Mesenchymal stem cell (in vitro differentiated cells and primary cell): ENCODE results near the gene ZBTB11.
A peak's percentile ranks its signal among the peaks of the same experiment; 100 is the strongest.

Source experiments
- DNase-seq: peaks from one replicate; pipeline ENCODE4 v3.0.0-alpha.2; 2013
- H2AFZ ChIP-seq: one replicate; pipeline ENCODE4 v1.6.1; 2013; ENCODE audit warnings: low read depth, mild to moderate bottlenecking, control low read depth, inconsistent platforms, low read length, moderate library complexity
- H2AK5ac ChIP-seq: 2 replicates; pipeline ENCODE4 v1.6.1; 2013; ENCODE audit warnings: low read length, moderate library complexity, mild to moderate bottlenecking, inconsistent platforms; ENCODE audit not compliant: severe bottlenecking
- H2BK120ac ChIP-seq: one replicate; pipeline ENCODE4 v1.6.1; 2013; ENCODE audit warnings: low read depth, mild to moderate bottlenecking, inconsistent platforms, low read length, moderate library complexity
- H2BK12ac ChIP-seq, 2 experiments: one replicate each; pipeline ENCODE4 v1.6.1; 2013; ENCODE audit warnings: inconsistent platforms in 2 of 2, low read length in 2 of 2, mild to moderate bottlenecking in 2 of 2, moderate library complexity in 2 of 2, control low read depth in 1 of 2
- H2BK15ac ChIP-seq: one replicate; pipeline ENCODE4 v1.6.1; 2013; ENCODE audit warnings: mild to moderate bottlenecking, low read depth, inconsistent platforms; ENCODE audit not compliant: poor library complexity, severe bottlenecking
- H2BK5ac ChIP-seq: 2 replicates; pipeline ENCODE4 v1.6.1; 2013; ENCODE audit warnings: low read depth, mild to moderate bottlenecking, low read length, control low read depth, inconsistent platforms; ENCODE audit not compliant: poor library complexity, severe bottlenecking
- H3K14ac ChIP-seq, 2 experiments: one replicate each; pipeline ENCODE4 v1.6.1; 2013; ENCODE audit warnings: inconsistent platforms in 2 of 2, low read length in 2 of 2, control low read depth in 1 of 2, mild to moderate bottlenecking in 1 of 2, moderate library complexity in 1 of 2
- H3K18ac ChIP-seq, 2 experiments: one replicate each; pipeline ENCODE4 v1.6.1; 2013; ENCODE audit warnings: inconsistent platforms in 2 of 2, low read length in 2 of 2, control low read depth in 1 of 2, low read depth in 1 of 2, mild to moderate bottlenecking in 1 of 2
- H3K23ac ChIP-seq, 2 experiments: one replicate each; pipeline ENCODE4 v1.6.1; 2013; ENCODE audit warnings: inconsistent platforms in 2 of 2, low read length in 2 of 2, mild to moderate bottlenecking in 2 of 2, moderate library complexity in 2 of 2, control low read depth in 1 of 2
- H3K27ac ChIP-seq: 2 replicates; pipeline ENCODE4 v1.5.1; 2013; ENCODE audit warnings: mild to moderate bottlenecking, moderate library complexity, low read length, control low read depth, inconsistent platforms; ENCODE audit not compliant: poor library complexity, severe bottlenecking
- H3K27me3 ChIP-seq, 2 experiments: 2 replicates each; pipeline versions ENCODE4 v1.6.1 to v1.7.0; 2013; ENCODE audit warnings: low read length in 2 of 2, mild to moderate bottlenecking in 2 of 2, moderate library complexity in 2 of 2, control low read depth in 1 of 2, inconsistent platforms in 1 of 2; ENCODE audit not compliant: control insufficient read depth in 1 of 2, insufficient read depth in 1 of 2
- H3K36me3 ChIP-seq, 2 experiments: 2 replicates each; pipeline versions ENCODE4 v1.6.1 to v1.7.0; 2013; ENCODE audit warnings: low read length in 2 of 2, control low read depth in 1 of 2, inconsistent platforms in 1 of 2, low read depth in 1 of 2, mild to moderate bottlenecking in 1 of 2; ENCODE audit not compliant: insufficient read depth in 2 of 2, control insufficient read depth in 1 of 2
- H3K4ac ChIP-seq, 2 experiments: one replicate each; pipeline ENCODE4 v1.6.1; 2013; ENCODE audit warnings: inconsistent platforms in 2 of 2, low read length in 2 of 2, mild to moderate bottlenecking in 2 of 2, moderate library complexity in 2 of 2, control low read depth in 1 of 2, low read depth in 1 of 2
- H3K4me1 ChIP-seq: 2 replicates; pipeline ENCODE4 v1.6.1; 2013; ENCODE audit warnings: low read depth, low read length, control low read depth; ENCODE audit not compliant: control insufficient read depth, insufficient read depth
- H3K4me2 ChIP-seq: 2 replicates; pipeline ENCODE4 v1.6.1; 2013; ENCODE audit warnings: low read length, mild to moderate bottlenecking, inconsistent platforms; ENCODE audit not compliant: poor library complexity, severe bottlenecking
- H3K4me3 ChIP-seq, 2 experiments: 2 replicates each; pipeline versions ENCODE4 v1.5.1 to v1.7.0; 2013; ENCODE audit warnings: low read length in 2 of 2, mild to moderate bottlenecking in 2 of 2, control low read depth in 1 of 2, low read depth in 1 of 2; ENCODE audit not compliant: insufficient read depth in 1 of 2
- H3K79me1 ChIP-seq: replicated peaks from 2 replicates; pipeline ENCODE4 v1.6.1; 2013; ENCODE audit warnings: mild to moderate bottlenecking, control low read depth, low read length, inconsistent platforms; ENCODE audit not compliant: poor library complexity, severe bottlenecking
- H3K9ac ChIP-seq: 2 replicates; pipeline ENCODE4 v1.7.0; 2013; ENCODE audit warnings: mild to moderate bottlenecking, low read length, moderate library complexity
- H3K9me3 ChIP-seq: 2 replicates; pipeline ENCODE4 v1.7.0; 2013; ENCODE audit warnings: mild to moderate bottlenecking, low read length; ENCODE audit not compliant: control insufficient read depth
- H4K8ac ChIP-seq: one replicate; pipeline ENCODE4 v1.6.1; 2013; ENCODE audit warnings: inconsistent platforms, mild to moderate bottlenecking, low read length, moderate library complexity
- H4K91ac ChIP-seq: one replicate; pipeline ENCODE4 v1.6.1; 2013; ENCODE audit warnings: mild to moderate bottlenecking, low read length, inconsistent platforms
- WGBS: methylation state at CpG from one replicate; pipeline ENCODE4 v1.1.7; 2013; ENCODE audit warnings: mixed read lengths; 5-methylcytosine and 5-hydroxymethylcytosine counted together

Gene ZBTB11

DNA sequence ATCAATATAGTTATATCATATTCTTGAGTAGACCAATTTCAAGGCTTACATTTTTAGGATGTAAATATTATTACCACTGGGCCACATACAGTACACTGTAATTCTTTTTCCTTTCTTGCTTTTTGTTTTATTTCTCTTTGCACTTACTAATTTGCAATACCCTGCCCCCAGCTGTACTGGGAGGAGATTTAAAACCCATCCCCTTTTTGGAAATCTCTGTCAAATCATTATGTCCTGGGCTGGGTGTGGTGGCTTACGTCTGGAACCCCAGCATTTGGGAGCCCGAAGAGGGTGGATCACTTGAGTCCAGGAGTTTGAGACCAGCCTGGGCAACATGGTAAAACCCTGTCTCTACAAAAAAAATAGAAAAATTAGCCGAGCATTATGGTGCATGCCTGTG, 16.2 kb downstream of the ZBTB11 start:
- H2BK120ac ChIP-seq: no peak overlapping the region
- H3K14ac ChIP-seq: no peak overlapping the region
- no peak overlapping the region for H2BK12ac ChIP-seq
- H4K91ac ChIP-seq: no peak overlapping the region
- H3K4me3 ChIP-seq: no peak overlapping the region
- H2BK5ac ChIP-seq: no peak overlapping the region
- WGBS: 96% methylated on average over 3 of the region's 3 CpGs
- peaks cover 8% of the 10 kb centered on the region for H3K79me1 ChIP-seq
- no peak overlapping the region for H2AFZ ChIP-seq
- H3K9me3 ChIP-seq: no peaks in the 10 kb centered on the region
- no peaks in the 10 kb centered on the region for H3K27me3 ChIP-seq
- no peak overlapping the region for H3K4ac ChIP-seq
- H3K36me3 ChIP-seq: peaks cover 22 to 91% of the 10 kb centered on the region in 2 experiments
- H2BK15ac ChIP-seq: no peak overlapping the region
- H3K23ac ChIP-seq: no peak overlapping the region
- H3K4me2 ChIP-seq: no peak overlapping the region
- no peak overlapping the region for H3K9ac ChIP-seq
- no peak overlapping the region for H3K18ac ChIP-seq
- H3K27ac ChIP-seq: no peak overlapping the region
- H2AK5ac ChIP-seq: no peak overlapping the region
- no peaks in the 10 kb centered on the region for H3K4me1 ChIP-seq
- no peak overlapping the region for H4K8ac ChIP-seq
- no peak for DNase-seq

DNA sequence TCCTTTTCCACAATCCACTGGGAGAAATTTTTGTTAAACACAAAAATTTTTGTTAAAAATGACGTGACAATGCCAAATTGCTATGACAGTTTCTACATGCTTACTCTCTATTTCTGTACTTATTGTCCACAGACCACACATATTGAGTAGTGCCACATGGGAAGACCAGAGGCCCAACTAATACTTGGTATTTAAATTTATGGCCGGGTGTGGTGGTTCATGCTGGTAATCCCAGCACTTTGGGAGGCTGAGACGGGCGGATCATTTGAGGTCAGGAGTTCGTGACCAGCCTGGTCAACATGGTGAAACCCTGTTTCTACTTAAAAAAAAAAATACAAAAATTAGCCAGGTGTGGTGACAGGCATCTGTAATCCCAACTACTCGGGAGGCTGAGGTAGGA, 20.3 kb downstream of the ZBTB11 start:
- Histone ChIP-seq H2AK5ac (no peak overlapping the region), H2BK15ac (no peak overlapping the region), H3K4me1 (no peaks in the 10 kb centered on the region), H3K4ac (no peak overlapping the region), H2AFZ (no peak overlapping the region), H3K9me3 (no peaks in the 10 kb centered on the region), H3K9ac (no peak overlapping the region), H3K18ac (no peak overlapping the region), H3K14ac (no peak overlapping the region), H3K79me1 (peaks cover 2% of the 10 kb centered on the region), H2BK120ac (no peak overlapping the region), H4K91ac (no peak overlapping the region), H3K36me3 (peaks cover 15 to 90% of the 10 kb centered on the region in 2 experiments), H3K27ac (no peak overlapping the region), H2BK5ac (no peak overlapping the region), H4K8ac (no peak overlapping the region), H3K27me3 (no peaks in the 10 kb centered on the region), H3K23ac (no peak overlapping the region), H3K4me2 (no peak overlapping the region), H2BK12ac (no peak overlapping the region), H3K4me3 (no peak overlapping the region)
- WGBS: 100% methylated on average over 5 of the region's 6 CpGs
- DNase-seq: no peak

DNA sequence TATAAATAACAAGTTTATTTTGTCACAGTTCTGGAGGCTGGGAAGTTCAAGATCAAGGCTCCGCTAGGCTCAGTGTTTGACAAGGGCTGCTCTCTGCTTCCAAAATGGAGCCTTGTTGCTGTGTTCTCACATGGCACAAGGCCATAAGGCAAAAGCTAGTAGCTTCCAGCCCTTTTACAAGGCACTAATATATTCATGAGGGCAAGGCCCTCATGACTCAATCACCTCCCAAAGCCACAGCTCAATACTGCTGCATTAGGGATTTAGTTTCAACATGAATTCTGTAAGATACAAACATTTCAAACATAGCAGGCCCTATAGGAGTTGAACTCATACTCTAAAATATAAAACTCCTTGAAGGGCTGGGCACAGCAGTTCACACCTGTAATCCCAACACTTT, 30.2 kb downstream of the ZBTB11 start:
- Histone ChIP-seq H4K8ac (no peak overlapping the region), H2AFZ (no peak overlapping the region), H4K91ac (no peak overlapping the region), H2AK5ac (no peak overlapping the region), H3K79me1 (no peaks in the 10 kb centered on the region), H2BK5ac (no peak overlapping the region), H2BK12ac (no peak overlapping the region), H3K4ac (no peak overlapping the region), H3K4me1 (no peaks in the 10 kb centered on the region), H3K23ac (no peak overlapping the region), H3K9me3 (no peaks in the 10 kb centered on the region), H3K27me3 (no peaks in the 10 kb centered on the region), H3K14ac (no peak overlapping the region), H3K9ac (no peak overlapping the region), H3K4me3 (no peak overlapping the region), H2BK15ac (no peak overlapping the region), H3K18ac (no peak overlapping the region), H3K27ac (no peak overlapping the region), H2BK120ac (no peak overlapping the region), H3K36me3 (peaks cover 10 to 37% of the 10 kb centered on the region in 2 experiments), H3K4me2 (no peak overlapping the region)
- 97% methylated on average over 1 of the region's 1 CpG for WGBS
- no peak for DNase-seq

DNA sequence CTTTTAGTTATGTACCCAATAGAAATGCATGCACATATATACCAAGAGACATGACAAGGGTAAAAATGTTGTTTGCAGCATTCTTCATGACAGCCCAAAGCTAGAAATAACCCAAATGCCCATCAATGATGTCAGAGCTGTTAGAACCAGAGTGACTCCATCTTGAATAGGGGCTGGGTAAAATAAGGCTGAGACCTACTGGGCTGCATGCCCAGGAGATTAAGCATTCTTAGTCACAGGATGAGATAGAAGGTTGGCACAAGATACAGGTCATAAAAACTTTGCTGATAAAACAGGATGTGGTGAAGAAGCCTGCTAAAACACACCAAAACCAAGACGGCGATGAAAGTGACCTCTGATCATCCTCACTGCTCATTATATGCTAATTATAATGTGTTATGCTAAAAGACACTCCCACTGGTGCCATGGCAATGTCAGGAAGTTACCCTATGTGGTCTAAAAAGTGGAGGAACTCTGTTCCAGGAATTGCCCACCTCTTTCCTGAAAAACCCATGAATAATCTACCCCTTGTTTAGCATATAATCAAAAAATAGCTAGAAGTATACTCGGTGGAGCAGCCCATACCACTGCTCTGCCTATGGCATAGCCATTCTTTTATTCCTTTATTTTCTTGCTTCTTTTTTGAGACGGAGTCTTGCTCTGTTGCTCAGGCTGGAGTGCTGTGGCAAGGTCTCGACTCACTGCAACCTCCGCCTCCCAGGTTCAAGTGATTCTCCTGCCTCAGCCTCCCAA, 32.9 kb downstream of the ZBTB11 start:
- Histone ChIP-seq H3K4me2 (no peak overlapping the region), H3K36me3 (peaks cover 7 to 12% of the 10 kb centered on the region in 2 experiments), H2AFZ (no peak overlapping the region), H3K14ac (no peak overlapping the region), H3K27me3 (no peaks in the 10 kb centered on the region), H2BK12ac (no peak overlapping the region), H2BK120ac (no peak overlapping the region), H3K23ac (no peak overlapping the region), H3K4me1 (no peaks in the 10 kb centered on the region), H4K8ac (no peak overlapping the region), H3K4me3 (no peak overlapping the region), H3K9ac (no peak overlapping the region), H2BK15ac (no peak overlapping the region), H3K9me3 (no peaks in the 10 kb centered on the region), H3K18ac (no peak overlapping the region), H2BK5ac (no peak overlapping the region), H4K91ac (no peak overlapping the region), H3K4ac (no peak overlapping the region), H2AK5ac (no peak overlapping the region), H3K79me1 (no peaks in the 10 kb centered on the region), H3K27ac (no peak overlapping the region)
- DNase-seq: peak; percentile 37
- 98% methylated on average over 4 of the region's 6 CpGs for whole genome bisulfite sequencing
